H9 (cell line): Measurements from ENCODE around the gene CCDC60. TPM values are rescaled to one million over a fixed set of nuclear protein-coding genes. Genes with fewer than 3 reads are reported as not detected.

Experiments used
- DNase-seq: peaks from one replicate; pipeline ENCODE4 v3.0.0-alpha.2; 2017
- H2AFZ ChIP-seq: one replicate; pipeline ENCODE4 v1.6.1; 2013; ENCODE audit warnings: mild to moderate bottlenecking, low read length, control low read depth, moderate library complexity
- H2AK5ac ChIP-seq: 2 replicates; pipeline ENCODE4 v1.6.1; 2013; ENCODE audit warnings: low read length, control low read depth, mixed read lengths; ENCODE audit not compliant: insufficient read length
- H2BK120ac ChIP-seq: one replicate; pipeline ENCODE4 v1.6.1; 2013; ENCODE audit warnings: low read depth, mild to moderate bottlenecking, low read length, control low read depth, inconsistent platforms; ENCODE audit not compliant: poor library complexity, severe bottlenecking
- H2BK12ac ChIP-seq: 2 replicates; pipeline ENCODE4 v1.6.1; 2013; ENCODE audit warnings: low read length, control low read depth, mixed read lengths, low read depth; ENCODE audit not compliant: insufficient read length
- H2BK15ac ChIP-seq: 2 replicates; pipeline ENCODE4 v1.6.1; 2013; ENCODE audit warnings: low read depth, low read length, control low read depth
- H2BK20ac ChIP-seq: one replicate; pipeline ENCODE4 v1.6.1; 2013; ENCODE audit warnings: low read depth, mild to moderate bottlenecking, low read length, control low read depth, inconsistent platforms; ENCODE audit not compliant: poor library complexity, severe bottlenecking
- H2BK5ac ChIP-seq: 2 replicates; pipeline ENCODE4 v1.6.1; 2013; ENCODE audit warnings: low read length, control low read depth, mixed read lengths; ENCODE audit not compliant: insufficient read length
- H3K14ac ChIP-seq: 2 replicates; pipeline ENCODE4 v1.6.1; 2013; ENCODE audit warnings: low read length, control low read depth; ENCODE audit not compliant: insufficient read depth
- H3K18ac ChIP-seq: 2 replicates; pipeline ENCODE4 v1.6.1; 2013; ENCODE audit warnings: low read depth, mild to moderate bottlenecking, mixed read lengths, low read length, control low read depth; ENCODE audit not compliant: insufficient read length
- H3K23ac ChIP-seq: 2 replicates; pipeline ENCODE4 v1.6.1; 2013; ENCODE audit warnings: low read length, control low read depth, mixed read lengths, low read depth; ENCODE audit not compliant: insufficient read length
- H3K23me2 ChIP-seq: 2 replicates; pipeline ENCODE4 v1.6.1; 2013; ENCODE audit warnings: low read depth, mild to moderate bottlenecking, mixed read lengths, low read length, control low read depth; ENCODE audit not compliant: insufficient read length, poor library complexity, severe bottlenecking
- H3K27ac ChIP-seq: 2 replicates; pipeline ENCODE4 v1.5.1; 2013; ENCODE audit warnings: low read length, control low read depth, mixed read lengths, low read depth; ENCODE audit not compliant: insufficient read length
- H3K27me3 ChIP-seq: 2 replicates; pipeline ENCODE4 v1.6.1; 2013; ENCODE audit warnings: low read length, control low read depth, inconsistent platforms; ENCODE audit not compliant: insufficient read depth
- H3K4ac ChIP-seq: 2 replicates; pipeline ENCODE4 v1.6.1; 2013; ENCODE audit warnings: low read depth, mild to moderate bottlenecking, control low read depth, inconsistent platforms, low read length, moderate library complexity
- H3K4me1 ChIP-seq: 2 replicates; pipeline ENCODE4 v1.6.1; 2013; ENCODE audit warnings: low read length, control low read depth, inconsistent platforms; ENCODE audit not compliant: insufficient read depth
- H3K4me2 ChIP-seq: 2 replicates; pipeline ENCODE4 v1.6.1; 2013; ENCODE audit warnings: low read length, control low read depth, mixed read lengths; ENCODE audit not compliant: insufficient read length, insufficient read depth
- H3K56ac ChIP-seq: 2 replicates; pipeline ENCODE4 v1.6.1; 2013; ENCODE audit warnings: low read depth, mild to moderate bottlenecking, mixed read lengths, low read length, control low read depth; ENCODE audit not compliant: insufficient read length
- H3K79me1 ChIP-seq: 2 replicates; pipeline ENCODE4 v1.6.1; 2013; ENCODE audit warnings: low read depth, mild to moderate bottlenecking, moderate library complexity, low read length, control low read depth, inconsistent platforms; ENCODE audit not compliant: insufficient read depth, poor library complexity, severe bottlenecking
- H3K79me2 ChIP-seq: 2 replicates; pipeline ENCODE4 v1.6.1; 2013; ENCODE audit warnings: low read length, control low read depth, inconsistent platforms; ENCODE audit not compliant: insufficient read depth
- H3K9ac ChIP-seq: 2 replicates; pipeline ENCODE4 v1.6.1; 2013; ENCODE audit warnings: low read length, control low read depth, mixed read lengths; ENCODE audit not compliant: insufficient read length; ENCODE audit errors: extremely low read depth
- H3K9me3 ChIP-seq: one replicate; pipeline ENCODE4 v1.6.1; 2013; ENCODE audit warnings: low read depth, low read length, inconsistent platforms; ENCODE audit not compliant: control insufficient read depth
- H3T11ph ChIP-seq: one replicate; pipeline ENCODE4 v1.6.1; 2013; ENCODE audit warnings: mild to moderate bottlenecking, low read length, control low read depth, inconsistent platforms
- H4K20me1 ChIP-seq: one replicate; pipeline ENCODE4 v1.6.1; 2013; ENCODE audit not compliant: control insufficient read depth, insufficient read length, insufficient read depth
- H4K5ac ChIP-seq: 2 replicates; pipeline ENCODE4 v1.6.1; 2013; ENCODE audit warnings: low read depth, mild to moderate bottlenecking, mixed read lengths, low read length, control low read depth; ENCODE audit not compliant: insufficient read length
- H4K8ac ChIP-seq: replicated peaks from 2 replicates; pipeline ENCODE4 v1.6.1; 2013; ENCODE audit warnings: low read length, control low read depth, mixed read lengths, low read depth; ENCODE audit not compliant: insufficient read length
- H4K91ac ChIP-seq: 2 replicates; pipeline ENCODE4 v1.6.1; 2013; ENCODE audit warnings: low read depth, mild to moderate bottlenecking, moderate library complexity, mixed read lengths, low read length, control low read depth; ENCODE audit not compliant: insufficient read length
- H3K27ac Mint-ChIP-seq, 3 experiments: 2 replicates in 2 of 3; 3 replicates in 1 of 3; pipeline ENCODE4 v1.8.0; 2020 to 2021; ENCODE audit warnings: mixed read lengths in 3 of 3, mild to moderate bottlenecking in 1 of 3, moderate library complexity in 1 of 3
- H3K27me3 Mint-ChIP-seq: 2 replicates; pipeline ENCODE4 v1.8.0; 2021; ENCODE audit warnings: low read depth, mild to moderate bottlenecking, moderate library complexity, mixed read lengths
- H3K36me3 Mint-ChIP-seq, 3 experiments: 2 replicates in 2 of 3; 3 replicates in 1 of 3; pipeline ENCODE4 v1.8.0; 2020 to 2021; ENCODE audit warnings: low read depth in 3 of 3, mixed read lengths in 3 of 3; ENCODE audit not compliant: insufficient read depth in 1 of 3
- H3K4me1 Mint-ChIP-seq, 2 experiments: 2 replicates each; pipeline ENCODE4 v1.8.0; 2020; ENCODE audit warnings: mixed read lengths in 2 of 2
- H3K4me3 Mint-ChIP-seq, 2 experiments: 2 replicates in 1 of 2; 3 replicates in 1 of 2; pipeline ENCODE4 v1.8.0; 2020 to 2021; ENCODE audit warnings: mild to moderate bottlenecking in 2 of 2, mixed read lengths in 2 of 2, moderate library complexity in 1 of 2
- H3K9me3 Mint-ChIP-seq, 2 experiments: 2 replicates in 1 of 2; 3 replicates in 1 of 2; pipeline ENCODE4 v1.8.0; 2020; ENCODE audit warnings: mild to moderate bottlenecking in 2 of 2, mixed read lengths in 2 of 2, moderate library complexity in 1 of 2
- CTCF ChIP-seq: fragments of 200-600 bp; sonication (generic); conservative IDR thresholded peaks from 3 replicates; pipeline ENCODE4 v1.8.0; 2021; ENCODE audit warnings: antibody characterized with exemption, mild to moderate bottlenecking
- WGBS: extraction: QIAGEN DNeasy Blood & Tissue Kit; methylation state at CpG from one replicate; pipeline ENCODE4 v1.1.7; 2013; ENCODE audit warnings: missing lambda C conversion rate, low lambda C conversion rate, mixed read lengths; ENCODE audit not compliant: insufficient read length; ENCODE audit errors: extremely low coverage; 5-methylcytosine and 5-hydroxymethylcytosine counted together
- total RNA-seq: library from RNA; stranded (reverse); gene quantifications from 2 replicates; pipeline ENCODE4 v1.2.1, GENCODE V29; 2021

Gene CCDC60
- total RNA-seq, 1 experiment from 2014 or later, result 0.44 TPM

- no peak overlapping the region for H3K27ac ChIP-seq
- Mint-ChIP-seq H3K27ac (no peak overlapping the region), H3K4me3 (no peak overlapping the region), H3K36me3 (no peaks in the 10 kb centered on the region; a peak in 1 of 7 replicates), H3K4me1 (peaks cover 21 to 27% of the 10 kb centered on the region in 2 experiments), H3K9me3 (peaks cover 0 to 9% of the 10 kb centered on the region in 2 experiments; a peak in 2 of 5 replicates), H3K27me3 (peaks cover 91% of the 10 kb centered on the region)
- no peak overlapping the region for H3K18ac ChIP-seq
- H3K9ac ChIP-seq, result no peak overlapping the region
- no peak overlapping the region for H3K23ac ChIP-seq
- H2BK15ac ChIP-seq, result no peak overlapping the region
- H3K4me2 ChIP-seq, result no peak overlapping the region
- H4K8ac ChIP-seq, result no peak overlapping the region
- H3K79me1 ChIP-seq, result no peaks in the 10 kb centered on the region
- no peak overlapping the region for H2BK20ac ChIP-seq
- H2BK120ac ChIP-seq, result no peak overlapping the region
- H2AFZ ChIP-seq, result no peak overlapping the region
- H3K23me2 ChIP-seq, result no peaks in the 10 kb centered on the region
- no peak for DNase-seq
- no peak overlapping the region for H3T11ph ChIP-seq
- H2AK5ac ChIP-seq, result no peak overlapping the region
- no peaks in the 10 kb centered on the region for H3K79me2 ChIP-seq
- H3K4ac ChIP-seq, result no peak overlapping the region
- H3K14ac ChIP-seq, result no peak overlapping the region
- TF ChIP-seq CTCF, result no peak
- no peaks in the 10 kb centered on the region for H3K4me1 ChIP-seq
- no peak overlapping the region for H4K5ac ChIP-seq
- no peak overlapping the region for H2BK5ac ChIP-seq
- no peaks in the 10 kb centered on the region for H3K9me3 ChIP-seq
- peaks cover 42% of the 10 kb centered on the region for H3K27me3 ChIP-seq
- H2BK12ac ChIP-seq, result no peak overlapping the region
- WGBS, result no CpG with 5 or more reads among the region's 7 CpGs
- no peak overlapping the region for H4K91ac ChIP-seq
- no peak overlapping the region for H3K56ac ChIP-seq
- H4K20me1 ChIP-seq, result no peaks in the 10 kb centered on the region
Measured at GRCh38 chr12:119340578-119340977, 6.0 kb downstream of the CCDC60 start.
